Activated gamma-delta T cell treated with anti-CD3 and anti-CD28 coated beads, Interleukin-2, amount 50 U/mL, for 16 hours (primary cell): ENCODE measurements around the gene USP15.
A peak's percentile ranks its signal among the peaks of the same experiment; 100 is the strongest.
"Not testable (repeated sequence)": the region's sequence is repeated elsewhere in the genome, so short reads cannot be mapped to it uniquely, and the experiment has no call there.

ENCODE experiments used
- DNase-seq: peaks from one replicate; pipeline ENCODE4 v3.0.0-alpha.2; 2020; ENCODE audit warnings: low read depth

The USP15 gene

DNA sequence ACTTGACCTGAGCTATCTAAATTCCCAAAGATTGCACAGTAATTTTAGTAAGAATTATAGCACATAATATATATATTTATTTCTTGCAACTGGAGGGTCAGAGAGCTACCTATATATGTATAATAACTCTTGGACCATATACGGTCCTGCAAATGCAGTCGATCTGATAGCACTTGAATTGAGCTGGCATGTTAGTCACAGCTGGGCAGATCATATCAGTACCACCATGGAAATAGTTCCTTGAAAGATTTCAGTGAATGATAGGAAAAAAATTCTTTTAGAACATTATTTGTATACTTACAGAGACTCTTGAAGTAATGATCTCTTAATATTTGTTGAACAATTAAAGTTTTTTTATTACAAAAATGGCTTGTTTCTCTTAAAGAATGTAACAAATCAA lies 111.9 kb downstream of the USP15 start:
- no peak for DNase-seq

DNA sequence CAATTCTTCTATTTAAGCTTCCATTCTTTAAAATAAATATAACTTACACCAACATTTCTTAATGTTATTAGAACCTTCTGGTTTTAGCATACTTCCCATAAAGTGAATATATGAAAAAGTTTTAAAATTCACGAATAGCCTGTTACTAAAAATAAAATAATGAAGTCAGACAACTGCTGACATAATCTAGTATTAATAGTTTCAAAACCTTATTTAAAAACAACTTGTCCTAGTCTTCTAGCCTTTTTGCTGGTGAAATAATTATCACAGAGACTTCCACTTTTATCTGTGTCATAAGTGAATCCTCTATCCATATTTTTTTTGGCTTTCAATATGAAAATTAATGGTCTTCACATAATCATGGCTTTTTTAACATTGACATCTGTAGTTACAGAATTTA lies 112.6 kb downstream of the USP15 start:
- no peak for DNase-seq

DNA sequence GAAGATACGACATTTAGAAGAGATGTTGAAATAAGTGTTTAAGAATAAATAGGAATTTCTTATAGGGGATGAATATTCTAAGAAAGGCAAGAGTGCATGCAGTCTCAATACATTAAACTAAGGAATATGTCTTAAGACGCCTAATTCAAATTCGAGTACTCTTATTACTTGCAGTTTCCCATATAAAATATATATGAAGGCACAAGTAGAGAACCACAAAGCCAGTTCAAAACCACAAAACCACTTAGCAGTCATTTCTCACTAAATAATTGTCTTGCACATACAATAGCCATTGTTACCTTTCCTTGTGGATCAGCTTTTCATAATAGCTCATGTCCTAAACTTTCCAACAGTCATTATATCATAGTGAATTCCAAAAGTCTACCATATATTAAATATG lies 115.4 kb downstream of the USP15 start:
- DNase-seq: no peak

DNA sequence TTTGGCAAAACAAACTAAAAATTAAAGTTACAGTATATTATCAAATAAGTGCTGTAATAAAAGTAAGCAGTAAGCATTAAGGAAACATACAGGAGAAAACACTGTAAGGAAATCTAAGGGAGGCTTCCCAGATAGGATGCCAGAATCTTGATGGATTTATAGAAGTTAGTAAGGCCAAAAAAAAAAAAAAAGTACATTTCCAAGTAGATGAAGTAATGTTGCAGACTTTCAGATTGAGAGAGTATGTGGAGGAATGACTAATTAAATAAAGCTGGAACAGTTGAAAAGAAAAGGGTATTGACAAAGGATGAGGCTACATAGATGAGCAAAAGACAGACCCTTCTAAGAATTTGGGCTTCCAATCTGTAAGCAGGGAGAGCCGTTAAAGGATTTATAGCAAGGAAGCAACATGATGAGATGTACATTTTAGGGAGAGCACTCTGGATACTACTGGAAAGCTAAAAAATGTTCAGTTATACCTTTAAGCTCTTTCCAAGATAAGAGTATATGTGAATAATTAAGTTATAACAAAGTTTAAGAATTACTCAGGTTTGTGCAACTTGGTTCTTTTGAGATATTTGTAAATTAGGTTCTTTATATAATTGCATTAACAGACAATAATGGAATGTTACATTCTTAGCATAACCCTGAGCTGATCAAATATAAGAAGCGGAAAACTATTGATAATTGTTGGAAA lies 119.0 kb downstream of the USP15 start:
- no peak for DNase-seq

DNA sequence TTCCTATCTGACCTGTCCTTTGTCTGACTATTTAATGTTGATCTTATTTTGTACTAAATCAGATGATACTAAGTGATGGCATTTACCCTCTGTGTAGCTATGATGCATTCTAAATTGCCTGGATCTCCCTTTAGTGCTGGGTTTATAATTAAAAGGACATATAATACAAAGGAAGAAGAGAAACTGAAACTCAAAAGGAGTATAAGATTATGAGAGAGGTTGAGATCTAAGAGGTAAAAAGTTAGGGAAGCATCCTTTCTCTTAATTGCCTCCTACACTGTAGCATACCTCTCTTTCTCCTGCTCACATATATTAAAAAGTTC lies 119.5 kb downstream of the USP15 start:
- no peak for DNase-seq

DNA sequence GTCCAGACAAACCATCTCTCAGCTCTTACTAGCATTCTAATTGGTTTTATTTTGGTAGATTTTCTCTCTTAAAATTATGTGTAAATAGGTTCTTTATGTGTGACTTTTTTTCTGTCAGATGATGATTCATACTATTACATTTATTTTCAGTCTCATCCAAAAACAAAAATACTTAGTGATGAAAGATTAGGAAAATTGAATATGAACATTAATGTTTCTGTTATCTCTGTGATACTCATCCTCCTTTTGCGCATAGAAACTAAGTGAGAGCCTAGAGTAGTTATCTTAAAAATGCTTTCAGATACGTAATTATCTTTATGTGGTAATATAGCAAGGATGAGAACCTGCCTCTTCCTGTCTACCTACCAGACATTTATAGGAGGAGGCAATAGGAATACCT lies 122.3 kb downstream of the USP15 start:
- DNase-seq: no peak

DNA sequence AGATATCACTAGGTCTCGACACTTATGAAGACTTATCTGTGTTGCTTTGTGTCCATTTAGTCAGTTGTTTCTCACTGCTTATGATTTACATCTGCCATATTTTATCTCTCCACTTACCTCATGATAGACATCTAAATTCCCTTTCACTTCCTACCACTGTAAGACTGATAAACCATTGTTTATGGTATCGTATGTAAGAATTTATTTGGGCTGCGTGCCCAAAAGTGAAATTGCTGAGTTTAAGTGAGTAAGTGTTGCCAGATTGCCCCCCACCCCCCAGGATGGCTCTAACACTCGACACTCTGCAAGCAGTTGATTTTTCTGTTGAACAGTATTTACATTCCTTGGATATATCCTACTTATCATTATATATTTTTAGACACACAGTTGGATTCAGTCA lies 136.5 kb downstream of the USP15 start:
- no peak for DNase-seq

DNA sequence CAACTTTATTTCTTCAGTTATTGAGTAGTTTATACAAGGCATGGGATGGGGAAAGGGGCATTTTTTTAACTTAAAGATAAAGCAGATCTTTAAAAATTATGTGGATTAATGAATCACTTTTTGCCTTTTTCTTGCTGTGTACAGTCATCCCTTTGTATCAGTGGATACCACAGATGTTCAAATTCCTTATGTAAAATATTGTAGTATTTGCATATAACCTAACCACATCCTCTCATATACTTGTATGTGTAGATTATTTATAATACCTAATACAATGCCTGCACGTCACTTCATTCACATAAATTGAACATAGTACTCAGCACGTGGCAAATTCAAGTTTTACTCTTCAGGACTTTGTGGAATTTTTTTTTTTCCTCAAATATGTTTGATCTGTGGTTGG lies 139.9 kb downstream of the USP15 start:
- no peak for DNase-seq

DNA sequence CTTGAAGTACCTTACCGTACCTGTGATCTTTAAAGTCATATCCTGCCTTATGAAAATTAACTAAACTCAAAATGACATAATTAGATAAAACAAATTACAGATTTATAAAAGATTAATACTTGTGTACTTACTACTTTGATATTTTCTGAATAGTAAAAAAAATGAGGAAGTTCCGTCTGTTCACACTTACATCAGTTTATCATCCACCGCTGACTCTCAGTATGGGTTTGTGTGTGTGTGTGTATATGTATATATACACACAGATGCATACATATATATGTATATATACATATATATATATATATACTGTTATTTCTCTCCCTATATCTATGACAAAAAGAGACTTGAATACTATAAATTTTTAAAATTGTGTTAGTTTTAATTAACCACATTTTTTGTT lies 141.4 kb downstream of the USP15 start:
- no peak for DNase-seq

DNA sequence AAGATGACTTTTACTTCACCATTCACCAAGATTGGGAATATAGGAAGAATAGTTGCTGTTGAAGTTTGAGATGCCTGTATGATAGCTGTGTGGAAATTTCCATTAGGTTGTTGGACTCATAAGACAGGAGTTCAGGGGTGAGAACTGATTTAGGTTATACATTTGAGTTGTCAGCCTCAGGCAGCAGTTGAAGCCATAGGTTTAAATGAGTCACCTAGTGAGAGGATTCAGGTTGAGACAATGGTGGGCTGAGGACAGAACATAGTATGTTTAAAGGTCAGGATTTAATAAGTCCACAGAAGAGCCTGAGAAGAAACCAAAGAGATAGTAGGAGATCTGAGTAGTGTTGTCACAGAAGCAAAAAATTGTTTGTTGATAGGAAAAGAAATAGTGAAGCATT lies 142.8 kb downstream of the USP15 start:
- DNase-seq: no peak

DNA sequence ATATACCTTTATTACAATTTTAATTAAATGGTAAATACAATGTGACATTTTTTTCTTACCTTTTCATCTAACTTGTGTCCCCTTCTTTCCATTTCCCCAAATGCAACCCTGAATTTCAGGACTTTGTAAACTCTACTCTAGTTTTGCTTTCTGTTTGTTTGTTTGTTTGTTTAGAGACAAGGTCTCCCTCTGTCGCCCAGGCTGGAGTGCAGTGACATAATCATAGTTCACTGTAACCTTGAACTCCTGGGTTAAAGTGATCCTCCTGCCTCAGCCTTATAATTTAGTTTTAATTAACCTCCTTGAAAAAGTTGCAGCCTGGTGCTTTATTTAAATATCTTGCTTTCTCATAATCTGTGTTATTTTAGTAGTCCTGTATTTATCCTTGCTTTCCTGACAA lies 147.4 kb downstream of the USP15 start:
- DNase-seq: no peak

DNA sequence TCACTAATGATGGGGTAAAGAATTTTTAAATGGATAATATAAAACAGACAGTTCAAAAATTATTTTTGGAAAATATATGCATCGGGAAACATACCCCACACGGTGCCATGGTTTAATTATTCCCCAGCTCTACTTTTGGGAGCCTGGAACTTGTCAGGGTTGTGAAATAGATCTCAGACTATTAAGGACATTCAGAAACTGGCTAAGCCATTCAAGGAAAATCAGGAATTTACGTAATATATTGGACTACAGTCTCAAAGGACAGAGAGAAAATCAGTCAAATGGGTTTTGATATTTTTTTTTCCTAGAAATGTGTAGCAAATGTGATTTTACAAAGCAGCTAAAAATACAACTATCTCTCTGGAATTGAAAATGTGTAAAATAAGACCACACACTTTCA lies 148.9 kb downstream of the USP15 start:
- no peak for DNase-seq

DNA sequence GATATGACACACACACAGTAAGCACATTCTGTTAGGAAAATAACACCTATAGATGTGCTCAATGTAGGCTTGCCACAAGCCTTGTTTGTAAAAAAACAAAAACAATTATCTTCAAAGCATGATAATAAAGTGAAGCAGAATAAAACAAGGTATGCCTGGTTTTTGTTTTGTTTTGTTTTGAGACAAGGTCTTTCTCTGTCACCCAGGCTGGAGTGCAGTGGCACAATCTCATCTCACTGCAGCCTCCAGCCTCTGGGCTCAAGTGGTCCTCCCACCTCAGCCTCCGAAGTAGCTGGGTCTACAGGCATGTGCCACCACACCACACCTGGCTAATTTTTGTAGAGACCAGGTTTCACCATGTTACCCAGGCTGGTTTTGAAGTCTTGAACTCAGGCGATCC lies 154.0 kb downstream of the USP15 start:
- no peak for DNase-seq

DNA sequence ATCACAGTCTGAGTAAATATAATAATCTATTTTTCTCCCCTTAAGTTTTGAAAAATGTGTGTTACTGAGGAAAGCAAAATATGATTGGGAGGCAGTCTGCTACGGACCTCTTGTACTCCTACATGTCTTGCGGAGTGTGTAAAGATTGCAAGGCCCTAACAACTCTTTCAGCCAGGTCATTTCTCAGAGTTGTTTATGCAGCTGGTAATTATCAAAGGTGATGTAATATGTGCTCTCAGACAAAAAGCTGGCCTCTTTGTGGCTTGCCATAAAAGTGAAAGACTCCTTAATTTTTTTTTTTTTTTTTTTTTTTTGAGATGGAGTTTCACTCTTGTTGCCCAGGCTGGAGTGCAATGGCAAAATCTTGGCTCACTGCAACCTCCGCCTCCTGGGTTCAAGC lies 165.9 kb downstream of the USP15 start:
- DNase-seq: no peak

DNA sequence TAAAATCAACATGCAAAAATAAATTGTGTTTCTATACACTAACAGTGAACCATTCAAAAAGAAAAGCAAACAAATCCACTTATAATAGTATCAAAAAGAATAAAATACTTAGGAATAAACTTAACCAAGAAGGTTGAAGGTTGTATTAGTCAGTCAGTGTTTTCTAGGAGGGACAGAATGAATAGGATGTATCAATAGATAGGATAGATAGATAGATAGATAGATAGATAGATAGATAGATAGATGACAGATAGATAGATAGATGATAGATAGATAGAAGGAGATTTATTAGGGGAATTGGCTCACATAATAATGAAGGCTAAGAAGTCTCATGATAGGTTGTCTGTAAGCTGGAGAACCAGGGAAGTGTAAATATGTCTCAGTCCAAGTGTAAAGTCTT lies 169.3 kb downstream of the USP15 start:
- no peak for DNase-seq

DNA sequence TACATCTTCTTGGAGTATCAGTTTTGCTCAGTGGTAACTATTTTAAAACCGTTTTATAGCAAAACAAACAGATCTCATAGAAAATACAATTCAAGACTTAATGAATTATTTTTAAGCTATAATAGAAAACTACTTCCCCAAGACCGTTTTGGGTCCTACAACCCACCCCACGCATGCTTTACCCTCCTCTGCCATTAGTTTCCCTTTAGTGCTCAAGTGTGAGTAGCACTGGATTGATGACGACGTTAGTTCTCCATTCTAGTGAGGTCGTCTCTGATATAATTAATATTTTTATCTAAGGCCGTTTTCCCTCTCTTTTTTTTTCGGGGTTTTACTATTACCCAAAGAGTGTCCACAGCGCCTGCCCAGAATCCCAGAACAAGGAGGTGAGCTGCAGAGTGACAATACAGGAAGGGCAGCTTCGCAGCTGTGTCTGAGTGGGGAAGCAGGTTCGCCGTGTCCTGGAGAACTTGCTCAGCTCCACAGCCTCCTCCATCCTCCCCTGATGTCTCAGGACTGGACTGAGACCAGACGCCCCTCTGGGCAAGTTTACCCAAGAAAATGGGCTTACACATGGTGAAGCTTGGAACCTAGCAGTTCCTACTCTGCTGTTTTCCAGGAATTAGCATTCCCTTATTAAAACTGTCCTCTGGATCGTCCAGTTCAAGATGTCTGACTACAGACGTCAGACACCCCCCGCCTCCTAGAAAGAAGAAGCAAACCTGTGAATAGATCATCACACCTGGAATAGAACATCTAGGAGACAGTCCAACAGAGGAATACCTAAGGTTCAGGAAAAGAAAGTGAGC lies 174.5 kb downstream of the USP15 start:
- no peak for DNase-seq

DNA sequence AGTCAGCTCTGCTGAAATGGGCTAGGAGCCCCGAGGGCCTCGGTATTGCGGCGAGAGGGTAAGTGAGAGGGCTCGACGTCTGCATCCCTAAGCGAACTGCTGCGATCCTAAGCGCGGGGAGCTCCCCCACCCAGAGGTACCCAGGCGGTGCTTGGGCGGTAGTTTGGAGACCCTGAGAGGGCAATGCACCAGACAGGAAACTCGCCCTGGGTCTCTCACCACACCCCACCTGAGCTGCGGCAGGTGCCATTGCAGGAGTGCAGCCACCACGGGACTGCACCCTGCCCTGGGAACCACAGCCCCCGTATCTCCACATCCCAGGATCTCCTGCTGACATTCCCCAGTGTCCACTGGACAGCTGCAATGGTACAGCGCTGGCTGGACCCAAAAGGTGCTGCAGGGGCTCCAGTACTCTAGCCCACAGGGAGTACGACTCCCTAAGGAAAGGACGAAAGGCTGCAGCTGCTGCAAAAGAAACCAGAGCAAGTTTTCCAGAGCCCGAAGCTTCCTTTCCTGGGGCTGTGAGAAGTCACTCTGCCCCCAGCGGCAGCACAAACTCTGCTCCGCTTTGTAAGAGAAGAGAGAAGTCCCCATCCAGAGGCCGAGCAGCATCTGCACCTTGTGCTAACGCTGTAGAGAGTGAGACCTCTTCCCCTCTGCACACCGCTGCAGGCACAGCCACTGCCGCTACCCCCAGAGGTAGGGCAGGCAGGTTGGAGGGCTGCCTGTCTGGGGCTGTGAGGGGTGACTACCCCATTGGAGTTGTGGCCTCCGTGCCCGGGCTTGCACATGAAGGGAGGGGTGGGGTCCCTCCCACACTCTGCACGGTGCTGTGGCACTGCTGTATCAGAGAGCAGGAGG lies 175.3 kb downstream of the USP15 start:
- DNase-seq: no peak

DNA sequence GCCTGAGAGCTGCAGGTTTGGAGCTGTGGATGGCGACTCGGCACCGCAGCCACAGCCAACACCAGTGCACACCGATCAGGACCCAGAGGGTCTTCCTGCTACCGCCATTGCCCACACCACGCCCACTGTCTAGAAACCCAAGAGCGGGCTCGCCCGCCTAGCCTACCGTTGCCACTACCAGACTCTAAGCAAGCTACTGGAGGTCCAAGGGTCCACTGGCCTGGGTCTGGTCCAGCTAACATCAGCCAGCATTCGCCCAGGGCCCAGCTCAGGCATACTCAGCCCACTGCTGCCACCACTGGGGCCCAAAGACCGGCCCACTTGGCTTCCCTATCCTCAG lies 175.9 kb downstream of the USP15 start:
- no peak for DNase-seq

DNA sequence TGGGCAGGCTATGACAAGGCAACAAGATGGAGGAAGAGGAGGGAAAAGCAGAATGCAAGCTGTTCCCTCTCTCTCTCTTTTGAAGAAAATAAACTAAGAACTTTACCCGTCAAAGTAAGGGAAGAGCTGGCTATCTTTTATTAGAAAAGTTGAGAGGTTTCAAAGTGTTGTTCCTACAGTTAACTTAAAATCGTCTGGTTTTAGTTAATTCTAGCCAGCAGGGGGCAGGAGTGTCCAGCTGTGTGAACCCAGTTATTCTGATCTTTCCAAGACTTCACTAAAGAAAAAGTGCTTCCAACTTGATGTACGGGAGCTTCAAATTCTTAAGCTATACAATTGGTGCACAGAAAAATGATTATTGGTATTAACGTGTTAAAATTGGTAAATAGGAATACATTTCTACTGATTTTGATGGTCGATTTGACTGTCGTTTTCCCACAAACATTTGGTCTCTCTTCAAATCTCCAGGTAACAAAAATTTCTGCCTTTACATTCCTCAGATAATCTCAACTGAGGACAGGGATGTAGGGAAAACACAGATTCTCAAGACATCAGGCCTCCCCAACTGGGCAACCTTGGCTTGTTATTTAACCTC lies 178.0 kb downstream of the USP15 start:
- DNase-seq: peak; percentile 38

DNA sequence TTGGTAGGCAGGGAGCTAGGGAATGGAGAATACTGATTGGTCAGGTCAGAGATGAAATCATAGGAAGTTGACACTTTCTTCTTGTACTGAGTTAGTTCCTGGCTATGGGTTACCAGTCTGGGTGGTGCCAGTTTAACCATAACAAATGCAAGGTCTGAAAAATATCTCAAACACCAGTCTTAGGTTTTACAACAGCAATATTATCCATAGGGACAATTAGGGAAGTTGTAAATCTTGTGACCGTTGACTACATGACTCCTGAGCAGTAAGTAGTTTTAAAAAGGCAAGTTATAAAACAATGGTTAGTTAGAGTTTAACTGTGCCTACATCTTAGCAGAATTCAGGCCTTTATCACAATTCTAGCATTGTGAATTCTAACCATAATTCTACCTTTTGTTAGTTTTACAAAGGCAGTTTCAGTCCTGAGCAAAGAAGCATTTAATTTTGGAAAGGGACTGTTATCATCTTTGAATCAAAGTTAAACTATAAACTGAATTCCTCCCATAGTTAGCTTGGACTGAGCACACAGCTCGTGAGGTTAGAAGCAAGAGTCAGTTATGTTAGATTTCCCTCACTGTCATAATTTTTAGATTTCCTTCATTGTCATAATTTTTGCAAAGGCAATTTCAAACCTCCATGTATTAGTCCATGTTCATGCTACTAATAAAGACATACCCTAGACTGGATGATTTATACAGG lies 186.7 kb downstream of the USP15 start:
- no peak for DNase-seq

DNA sequence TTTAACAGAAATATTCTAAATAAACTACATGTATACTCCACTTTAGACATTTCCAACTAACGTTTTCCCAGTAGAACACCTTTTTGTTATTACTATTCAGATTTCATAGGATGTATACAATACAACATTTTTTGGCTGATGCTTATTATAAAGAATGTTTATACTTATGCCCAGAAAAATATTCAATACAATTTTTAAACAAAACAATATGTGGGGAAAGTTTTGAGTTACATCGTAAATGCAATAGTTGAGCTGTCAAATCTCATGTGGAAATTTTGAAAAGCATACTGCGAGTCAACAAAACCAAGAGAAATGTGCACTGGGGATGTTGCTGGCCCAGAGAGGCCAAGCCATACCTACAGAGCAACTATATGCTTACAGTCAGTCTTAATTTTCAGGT lies 188.2 kb downstream of the USP15 start:
- DNase-seq: no peak

DNA sequence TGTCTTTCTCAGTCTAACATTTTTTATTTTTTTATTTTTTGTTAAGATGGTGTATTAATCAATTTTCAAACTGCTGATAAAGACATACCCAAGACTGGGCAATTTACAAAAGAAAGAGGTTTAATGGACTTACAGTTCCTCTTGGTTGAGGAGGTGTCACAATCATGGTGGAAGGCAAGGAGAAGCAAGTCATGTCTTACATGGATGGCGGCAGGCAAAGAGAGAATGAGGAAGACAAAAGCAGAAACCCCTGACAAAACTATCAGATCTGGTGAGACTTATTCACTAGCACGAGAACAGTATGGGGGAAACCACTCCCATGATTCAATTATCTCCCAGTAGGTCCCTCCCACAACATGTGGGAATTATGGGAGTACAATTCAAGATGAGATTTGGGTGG lies 195.2 kb downstream of the USP15 start:
- DNase-seq: not testable (repeated sequence)
